Endothelial cell of umbilical vein (primary cell): ENCODE data around the gene TNFRSF4. TPM values are rescaled to one million over a fixed set of nuclear protein-coding genes. Genes with fewer than 3 reads are reported as not detected.

Experiments
- BruUV-seq: library from RNA; stranded (reverse); fragments of 400-500 nt; replicated peaks from 2 replicates; lab custom pipeline; 2021; lab: Mats Ljungman, UMichigan
- CTCF ChIA-PET: fragments of 300-600, 350-600 bp; sonication (Branson Sonifier 250); formaldehyde crosslinking; loops from one replicate; lab custom pipeline; 2021; ENCODE audit warnings: antibody characterized with exemption, inconsistent platforms; lab: Charles Lee
- POLR2A ChIA-PET: fragments of 300-600, 350-600 bp; sonication (Branson Sonifier 250); formaldehyde crosslinking; loops from one replicate; lab custom pipeline; 2021; ENCODE audit warnings: antibody characterized with exemption, inconsistent platforms; lab: Charles Lee
- DNase-seq: peaks from one replicate; pipeline ENCODE4 v3.0.0-alpha.2; 2011; ENCODE audit warnings: low read depth, low spot score
- FAIRE-seq: peaks from 2 replicates; lab custom pipeline; 2011; peaks lifted over from hg19 to GRCh38; lab: Jason Lieb, UNC
- H2AFZ ChIP-seq: 2 replicates; pipeline ENCODE4 v1.6.0; 2012; ENCODE audit warnings: low read depth, low read length, control low read depth, inconsistent platforms
- H3K27ac ChIP-seq: 2 replicates; pipeline ENCODE4 v1.5.1; 2011; ENCODE audit warnings: low read depth, mild to moderate bottlenecking, control low read depth, low read length, moderate library complexity; ENCODE audit not compliant: insufficient read depth
- H3K27me3 ChIP-seq, 2 experiments: 2 replicates each; pipeline versions ENCODE4 v1.6.0 to v1.6.1; 2011; ENCODE audit warnings: low read length in 2 of 2, mixed read lengths in 1 of 2; ENCODE audit not compliant: control insufficient read depth in 2 of 2, insufficient read depth in 2 of 2
- H3K36me3 ChIP-seq, 2 experiments: 2 replicates in 1 of 2; 3 replicates in 1 of 2; pipeline ENCODE4 v1.5.1; 2011; ENCODE audit warnings: low read length in 2 of 2, mild to moderate bottlenecking in 1 of 2, moderate library complexity in 1 of 2; ENCODE audit not compliant: control insufficient read depth in 2 of 2, insufficient read depth in 2 of 2; ENCODE audit errors: extremely low read depth in 1 of 2
- H3K4me1 ChIP-seq: 3 replicates; pipeline ENCODE4 v1.5.1; 2011; ENCODE audit warnings: mild to moderate bottlenecking, low read length; ENCODE audit not compliant: control insufficient read depth, insufficient read depth; ENCODE audit errors: extremely low read depth
- H3K4me2 ChIP-seq: 2 replicates; pipeline ENCODE4 v1.6.1; 2011; ENCODE audit warnings: low read length, control low read depth, mixed read lengths; ENCODE audit not compliant: insufficient read depth
- H3K4me3 ChIP-seq, 3 experiments: fragments of 200-600 bp in 1 of 3; sonication (generic), shearing (Covaris generic) in 1 of 3; replicated peaks in 1 of 3; 2 replicates each; pipeline ENCODE4 v1.5.1; 2011 to 2016; ENCODE audit warnings: control low read depth in 3 of 3, low read length in 3 of 3, mild to moderate bottlenecking in 2 of 3, inconsistent platforms in 1 of 3, low read depth in 1 of 3, moderate library complexity in 1 of 3; ENCODE audit not compliant: insufficient read depth in 1 of 3
- H3K79me2 ChIP-seq: 2 replicates; pipeline ENCODE4 v1.6.0; 2012; ENCODE audit warnings: low read length, inconsistent platforms; ENCODE audit not compliant: control insufficient read depth, insufficient read depth
- H3K9ac ChIP-seq: replicated peaks from 2 replicates; pipeline ENCODE3; 2011; ENCODE audit warnings: low read length, control low read depth; ENCODE audit not compliant: insufficient read depth; ENCODE audit errors: extremely low read depth
- H3K9me1 ChIP-seq: replicated peaks from 3 replicates; pipeline ENCODE4 v1.6.0; 2011; ENCODE audit warnings: mild to moderate bottlenecking, low read length; ENCODE audit not compliant: control insufficient read depth, insufficient read depth; ENCODE audit errors: extremely low read depth
- H3K9me3 ChIP-seq: replicated peaks from 2 replicates; pipeline ENCODE4 v1.5.1; 2012; ENCODE audit warnings: low read length, inconsistent platforms; ENCODE audit not compliant: control insufficient read depth, insufficient read depth
- H4K20me1 ChIP-seq: replicated peaks from 2 replicates; pipeline ENCODE3; 2011; ENCODE audit warnings: mild to moderate bottlenecking, low read length; ENCODE audit not compliant: control insufficient read depth, insufficient read depth; ENCODE audit errors: extremely low read depth
- EZH2 ChIP-seq: IDR thresholded peaks from 2 replicates; pipeline ENCODE4 v1.6.1; 2012; ENCODE audit warnings: borderline replicate concordance, low read depth, mild to moderate bottlenecking, moderate library complexity, low read length, inconsistent platforms; ENCODE audit not compliant: severe bottlenecking
- FOS ChIP-seq: IDR thresholded peaks from 2 replicates; pipeline ENCODE4 v1.6.1; 2011; ENCODE audit warnings: mild to moderate bottlenecking, low read length, moderate library complexity, borderline replicate concordance; ENCODE audit not compliant: insufficient read depth
- GATA2 ChIP-seq: IDR thresholded peaks from 2 replicates; pipeline ENCODE4 v1.7.0; 2011; ENCODE audit warnings: low read depth, mild to moderate bottlenecking, moderate library complexity, mixed read lengths, low read length; ENCODE audit not compliant: insufficient read length, insufficient read depth
- JUN ChIP-seq: IDR thresholded peaks from 2 replicates; pipeline ENCODE4 v1.6.1; 2011; ENCODE audit warnings: borderline replicate concordance, low read depth; ENCODE audit not compliant: insufficient read length, insufficient read depth
- MAX ChIP-seq: IDR thresholded peaks from 2 replicates; pipeline ENCODE4 v1.6.1; 2011; ENCODE audit not compliant: insufficient read depth, insufficient read length
- MYC ChIP-seq: IDR thresholded peaks from one replicate; pipeline ENCODE4 v1.6.1; 2011; ENCODE audit warnings: mild to moderate bottlenecking, low read depth, low read length
- POLR2A ChIP-seq: IDR thresholded peaks from 2 replicates; pipeline ENCODE4 v1.6.1; 2012; ENCODE audit warnings: low read depth, mild to moderate bottlenecking, control low read depth, low read length
- POLR2AphosphoS5 ChIP-seq: IDR thresholded peaks from 2 replicates; pipeline ENCODE4 v1.6.1; 2012; ENCODE audit warnings: low read depth, mild to moderate bottlenecking, control low read depth, low read length, moderate library complexity; ENCODE audit not compliant: insufficient read depth
- dilution Hi-C: fragments of 300-500 bp; cut with MboI; formaldehyde crosslinking; loops from one replicate; pipeline ENCODE4 v1.15.0; 2019; ENCODE audit warnings: low sequenced_read_pairs; ENCODE audit not compliant: extremely low pct_ligation_motif_present
- intact Hi-C: fragments of 100-400 bp; cut with micrococcal nuclease; formaldehyde crosslinking; loops from one replicate; pipeline ENCODE4 v1.10.0; 2022
- polyA plus RNA-seq, 4 experiments: library from polyadenylated mRNA; depleted of rRNA in 3 of 4; stranded (reverse) in 3 of 4; unstranded in 1 of 4; fragments of >200 nt; gene quantifications; 2 replicates each; pipeline versions ENCODE4 v1.2.1 to v1.2.3, GENCODE V29; 2011 to 2012; ENCODE audit warnings: missing spikeins in 1 of 4
- total RNA-seq: library from RNA; stranded (reverse); gene quantifications from 2 replicates; pipeline ENCODE4 v1.2.3, GENCODE V29; 2021
- TF ChIP-seq, protein P1 (sequence below), 2 donors: IDR thresholded peaks; 1 replicate in 1 of 2; 2 replicates in 1 of 2; pipeline ENCODE4 v1.5.1; 2011; ENCODE audit warnings: low read length in 2 of 2, mild to moderate bottlenecking in 2 of 2, moderate library complexity in 2 of 2, control low read depth in 1 of 2, inconsistent platforms in 1 of 2, low read depth in 1 of 2; ENCODE audit not compliant: insufficient read depth in 1 of 2; ENCODE audit errors: extremely low read depth in 1 of 2

The TNFRSF4 gene
- total and polyA plus RNA-seq, 2 donors (not counting 3 experiments of a cell fraction or from before 2014, with no cell fraction given) = 0.55 to 1.5 TPM

GRCh38 chr1:1243266-1243660 is 29.3 kb upstream of the TNFRSF4 start:
- Histone ChIP-seq H3K4me2 (no peak overlapping the region), H4K20me1 (no peaks in the 10 kb centered on the region), H3K4me1 (no peaks in the 10 kb centered on the region), H3K27me3 (peaks cover 10 to 14% of the 10 kb centered on the region in 2 experiments), H3K27ac (no peak overlapping the region), H3K4me3 (no peak overlapping the region), H3K9me1 (no peaks in the 10 kb centered on the region), H3K79me2 (no peaks in the 10 kb centered on the region), H3K36me3 (no peaks in the 10 kb centered on the region), H3K9ac (no peak overlapping the region), H2AFZ (no peak overlapping the region), H3K9me3 (no peaks in the 10 kb centered on the region)
- no peak for TF ChIP-seq FOS
- intact Hi-C loops (no loop called here), dilution Hi-C loops (no loop called here)
- CTCF ChIA-PET = no interaction called here
- no peak for FAIRE-seq
- DNase-seq = no peak
- POLR2A ChIA-PET = no interaction called here
- BruUV-seq = no TSS peak

- no peak for TF ChIP-seq MAX
- TF ChIP-seq EZH2 = no peak
- no peak for TF ChIP-seq FOS
- TF ChIP-seq POLR2A = no peak
- TF ChIP-seq, protein P1, sequence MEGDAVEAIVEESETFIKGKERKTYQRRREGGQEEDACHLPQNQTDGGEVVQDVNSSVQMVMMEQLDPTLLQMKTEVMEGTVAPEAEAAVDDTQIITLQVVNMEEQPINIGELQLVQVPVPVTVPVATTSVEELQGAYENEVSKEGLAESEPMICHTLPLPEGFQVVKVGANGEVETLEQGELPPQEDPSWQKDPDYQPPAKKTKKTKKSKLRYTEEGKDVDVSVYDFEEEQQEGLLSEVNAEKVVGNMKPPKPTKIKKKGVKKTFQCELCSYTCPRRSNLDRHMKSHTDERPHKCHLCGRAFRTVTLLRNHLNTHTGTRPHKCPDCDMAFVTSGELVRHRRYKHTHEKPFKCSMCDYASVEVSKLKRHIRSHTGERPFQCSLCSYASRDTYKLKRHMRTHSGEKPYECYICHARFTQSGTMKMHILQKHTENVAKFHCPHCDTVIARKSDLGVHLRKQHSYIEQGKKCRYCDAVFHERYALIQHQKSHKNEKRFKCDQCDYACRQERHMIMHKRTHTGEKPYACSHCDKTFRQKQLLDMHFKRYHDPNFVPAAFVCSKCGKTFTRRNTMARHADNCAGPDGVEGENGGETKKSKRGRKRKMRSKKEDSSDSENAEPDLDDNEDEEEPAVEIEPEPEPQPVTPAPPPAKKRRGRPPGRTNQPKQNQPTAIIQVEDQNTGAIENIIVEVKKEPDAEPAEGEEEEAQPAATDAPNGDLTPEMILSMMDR (IDR thresholded peaks at IDR 0.05; ENCODE audit: extremely low read depth in 1 of 2, insufficient read depth in 1 of 2, low read depth in 1 of 2, low read length in 2 of 2) = no peak
- no peak for TF ChIP-seq POLR2AphosphoS5
- no peak for TF ChIP-seq JUN
- TF ChIP-seq GATA2 = no peak
- TF ChIP-seq MYC = no peak
- CTCF ChIA-PET = interaction anchor here (1.2 kb wide), 1 partner anchor 49 kb away, joined by 3 read pairs; no protein-coding TSS in a partner anchor
- no peak for FAIRE-seq
- POLR2A ChIA-PET = no interaction called here
- H4K20me1 ChIP-seq = no peaks in the 10 kb centered on the region
- peaks cover 6 to 14% of the 10 kb centered on the region in 2 experiments for H3K27me3 ChIP-seq
- H3K9me3 ChIP-seq = no peaks in the 10 kb centered on the region
- H2AFZ ChIP-seq = no peak overlapping the region
- intact Hi-C loops (no loop called here), dilution Hi-C loops (no loop called here)
- H3K4me1 ChIP-seq = no peaks in the 10 kb centered on the region
- no peak overlapping the region for H3K9ac ChIP-seq
- H3K9me1 ChIP-seq = no peaks in the 10 kb centered on the region
- DNase-seq = no peak
- H3K4me2 ChIP-seq = no peak overlapping the region
- H3K36me3 ChIP-seq = no peaks in the 10 kb centered on the region
- no peaks in the 10 kb centered on the region for H3K79me2 ChIP-seq
- H3K27ac ChIP-seq = no peak overlapping the region
- no peak overlapping the region for H3K4me3 ChIP-seq
- no TSS peak for BruUV-seq
Measured at GRCh38 chr1:1242461-1243265, 28.7 kb upstream of the TNFRSF4 start.
